CD14-positive monocyte (primary cell): ENCODE results near the gene LIN7B. TPM values are rescaled to one million over a fixed set of nuclear protein-coding genes. Genes with fewer than 3 reads are reported as not detected.

Experiments used
- DNase-seq, 3 donors: peaks; one replicate each; pipeline ENCODE4 v3.0.0-alpha.2; 2011 to 2022
- H2AFZ ChIP-seq: 2 replicates; pipeline ENCODE4 v1.6.0; 2012; ENCODE audit warnings: mild to moderate bottlenecking, low read depth, low read length, inconsistent platforms; ENCODE audit not compliant: insufficient read depth, poor library complexity, severe bottlenecking
- H3K27ac ChIP-seq, 2 donors: 1 replicate in 1 of 2; 2 replicates in 1 of 2; pipeline ENCODE4 v1.5.1; 2012 to 2013; ENCODE audit warnings: low read length in 2 of 2, control low read depth in 1 of 2, inconsistent platforms in 1 of 2, low read depth in 1 of 2, mild to moderate bottlenecking in 1 of 2
- H3K27me3 ChIP-seq, 2 donors: one replicate each; pipeline versions ENCODE4 v1.6.0 to v1.6.1; 2011 to 2013; ENCODE audit warnings: low read length in 2 of 2; ENCODE audit not compliant: control insufficient read depth in 2 of 2, insufficient read depth in 2 of 2
- H3K36me3 ChIP-seq, 2 donors: replicated peaks in 1 of 2; 1 replicate in 1 of 2; 2 replicates in 1 of 2; pipeline versions ENCODE4 v1.5.1 to v1.6.1; 2012 to 2013; ENCODE audit warnings: low read length in 2 of 2, control low read depth in 1 of 2, inconsistent platforms in 1 of 2, mild to moderate bottlenecking in 1 of 2; ENCODE audit not compliant: insufficient read depth in 2 of 2, control insufficient read depth in 1 of 2
- H3K4me1 ChIP-seq, 2 donors: 1 replicate in 1 of 2; 2 replicates in 1 of 2; pipeline versions ENCODE4 v1.5.1 to v1.6.1; 2012 to 2013; ENCODE audit warnings: low read length in 2 of 2, control low read depth in 1 of 2, inconsistent platforms in 1 of 2, mild to moderate bottlenecking in 1 of 2, moderate library complexity in 1 of 2; ENCODE audit not compliant: insufficient read depth in 2 of 2, control insufficient read depth in 1 of 2
- H3K4me2 ChIP-seq: replicated peaks from 2 replicates; pipeline ENCODE3; 2012; ENCODE audit warnings: low read length, moderate library complexity, mild to moderate bottlenecking; ENCODE audit not compliant: poor library complexity, severe bottlenecking; ENCODE audit errors: extremely low read depth
- H3K4me3 ChIP-seq, 3 experiments: fragments of 200-600 bp in 1 of 3; sonication (generic) in 1 of 3; replicated peaks in 1 of 3; 1 replicate in 2 of 3; 2 replicates in 1 of 3; pipeline ENCODE4 v1.5.1; 2011 to 2013; ENCODE audit warnings: low read length in 3 of 3, mild to moderate bottlenecking in 3 of 3, control low read depth in 2 of 3, low read depth in 2 of 3, inconsistent platforms in 1 of 3, moderate library complexity in 1 of 3
- H3K79me2 ChIP-seq: 2 replicates; pipeline ENCODE4 v1.6.0; 2012; ENCODE audit warnings: mild to moderate bottlenecking, control low read depth, inconsistent platforms, low read length, moderate library complexity; ENCODE audit not compliant: insufficient read depth
- H3K9ac ChIP-seq: 2 replicates; pipeline ENCODE4 v1.6.0; 2017; ENCODE audit warnings: low read length, mild to moderate bottlenecking; ENCODE audit not compliant: insufficient read depth, poor library complexity, severe bottlenecking
- H3K9me3 ChIP-seq, 2 donors: replicated peaks in 1 of 2; 1 replicate in 1 of 2; 2 replicates in 1 of 2; pipeline versions ENCODE4 v1.5.1 to v1.6.1; 2012 to 2013; ENCODE audit warnings: low read length in 2 of 2, control low read depth in 1 of 2; ENCODE audit not compliant: control insufficient read depth in 1 of 2, insufficient read depth in 1 of 2
- H4K20me1 ChIP-seq: 2 replicates; pipeline ENCODE4 v1.6.0; 2012; ENCODE audit warnings: mild to moderate bottlenecking, low read length, control low read depth, moderate library complexity; ENCODE audit not compliant: insufficient read depth
- H3K27ac Mint-ChIP-seq, 7 donors: one replicate each; pipeline ENCODE4 v1.8.0; 2020; ENCODE audit warnings: mild to moderate bottlenecking in 7 of 7, mixed read lengths in 7 of 7, moderate library complexity in 6 of 7, inconsistent platforms in 2 of 7
- H3K27me3 Mint-ChIP-seq, 3 donors: one replicate each; pipeline ENCODE4 v1.8.0; 2021 to 2022; ENCODE audit warnings: low read depth in 3 of 3, mild to moderate bottlenecking in 3 of 3, mixed read lengths in 3 of 3, moderate library complexity in 3 of 3, inconsistent platforms in 1 of 3
- H3K36me3 Mint-ChIP-seq, 2 donors: one replicate each; pipeline ENCODE4 v1.8.0; 2020; ENCODE audit warnings: mixed read lengths in 2 of 2, inconsistent platforms in 1 of 2, mild to moderate bottlenecking in 1 of 2
- H3K4me1 Mint-ChIP-seq: one replicate; pipeline ENCODE4 v1.8.0; 2020; ENCODE audit warnings: mild to moderate bottlenecking, mixed read lengths
- H3K4me3 Mint-ChIP-seq, 2 donors: one replicate each; pipeline ENCODE4 v1.8.0; 2020; ENCODE audit warnings: mild to moderate bottlenecking in 2 of 2, mixed read lengths in 2 of 2, moderate library complexity in 1 of 2
- H3K9me3 Mint-ChIP-seq, 7 donors: one replicate each; pipeline ENCODE4 v1.8.0; 2020 to 2022; ENCODE audit warnings: mixed read lengths in 7 of 7, mild to moderate bottlenecking in 6 of 7, moderate library complexity in 6 of 7, inconsistent platforms in 2 of 7
- WGBS: methylation state at CpG from one replicate; pipeline ENCODE4 v1.1.5; 2013; ENCODE audit warnings: missing lambda C conversion rate; ENCODE audit not compliant: insufficient coverage; 5-methylcytosine and 5-hydroxymethylcytosine counted together
- intact Hi-C, 2 donors: fragments of 100-400 bp; cut with micrococcal nuclease; formaldehyde crosslinking; loops; one replicate each; pipeline versions ENCODE4 v1.15.0 to v1.15.1; 2023
- polyA plus RNA-seq, 3 donors: library from polyadenylated mRNA; depleted of rRNA in 1 of 3; unstranded in 2 of 3; stranded (reverse) in 1 of 3; fragments of 300-500 nt in 2 of 3; fragments of >200 nt in 1 of 3; fragmentation: Illumina TruSeq in 2 of 3; gene quantifications; 1 replicate in 2 of 3; 2 replicates in 1 of 3; pipeline ENCODE4 v1.2.3, GENCODE V29; 2012 to 2021
- TF ChIP-seq, protein P1 (sequence below): fragments of 200-600 bp; IDR thresholded peaks from one replicate; pipeline ENCODE4 v1.8.0; 2022; ENCODE audit warnings: antibody characterized with exemption, mild to moderate bottlenecking

LIN7B gene
- polyA plus RNA-seq, 3 donors = 4.1 to 9.2 (median 4.2) TPM

DNA sequence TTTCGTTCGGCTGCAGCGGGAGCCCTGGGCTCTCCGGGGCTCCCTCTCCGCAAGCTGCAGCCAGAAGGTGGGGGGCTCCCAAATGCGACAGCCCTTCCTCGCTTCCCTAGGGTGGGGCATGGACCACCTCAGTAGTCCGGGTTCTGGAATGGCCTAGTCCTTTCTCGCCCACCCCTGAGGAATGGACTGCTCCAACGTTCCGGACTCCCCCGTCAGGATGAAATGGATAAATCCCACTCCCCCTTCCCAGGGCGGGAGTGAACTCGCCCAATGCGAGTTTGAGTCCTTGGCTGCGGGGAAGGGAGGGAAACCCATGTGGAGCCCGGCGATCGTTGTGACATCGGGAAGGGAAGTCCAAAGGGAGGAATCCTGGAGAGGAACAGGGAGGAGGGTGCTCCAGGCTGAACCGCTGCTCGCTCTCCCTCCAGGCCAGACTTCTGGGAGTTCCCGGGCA lies 35.5 kb downstream of the LIN7B start:
- Histone ChIP-seq H3K4me2 (peak overlapping the region; percentile 87), H4K20me1 (no peaks in the 10 kb centered on the region), H2AFZ (peak overlapping the region; percentile 86), H3K4me3 (peak overlapping the region; percentile 40 to 79 (median 59)), H3K9me3 (peaks cover 22 to 30% of the 10 kb centered on the region in 2 donors), H3K9ac (peak overlapping the region; percentile 45), H3K79me2 (no peaks in the 10 kb centered on the region), H3K36me3 (no peaks in the 10 kb centered on the region), H3K27ac (no peak overlapping the region), H3K27me3 (peaks cover 13 to 55% of the 10 kb centered on the region in 2 donors), H3K4me1 (peaks cover 39 to 54% of the 10 kb centered on the region in 2 donors)
- Mint-ChIP-seq H3K27me3 (peaks cover 71 to 84% (median 74%) of the 10 kb centered on the region in 3 donors), H3K36me3 (peaks cover 3 to 4% of the 10 kb centered on the region in 2 donors), H3K9me3 (peaks cover 14 to 39% (median 28%) of the 10 kb centered on the region in 7 donors), H3K4me1 (peaks cover 45% of the 10 kb centered on the region), H3K27ac (peak overlapping the region in 2 of 7 donors; percentile 20 to 25), H3K4me3 (peak overlapping the region; percentile 79 to 93)
- intact Hi-C loops = loop anchor here (5.0 kb wide), 3 partner anchors 37 to 58 kb away; partner anchors contain the start of gene LIN7B (in 1 of the 2)
- TF ChIP-seq, protein P1, sequence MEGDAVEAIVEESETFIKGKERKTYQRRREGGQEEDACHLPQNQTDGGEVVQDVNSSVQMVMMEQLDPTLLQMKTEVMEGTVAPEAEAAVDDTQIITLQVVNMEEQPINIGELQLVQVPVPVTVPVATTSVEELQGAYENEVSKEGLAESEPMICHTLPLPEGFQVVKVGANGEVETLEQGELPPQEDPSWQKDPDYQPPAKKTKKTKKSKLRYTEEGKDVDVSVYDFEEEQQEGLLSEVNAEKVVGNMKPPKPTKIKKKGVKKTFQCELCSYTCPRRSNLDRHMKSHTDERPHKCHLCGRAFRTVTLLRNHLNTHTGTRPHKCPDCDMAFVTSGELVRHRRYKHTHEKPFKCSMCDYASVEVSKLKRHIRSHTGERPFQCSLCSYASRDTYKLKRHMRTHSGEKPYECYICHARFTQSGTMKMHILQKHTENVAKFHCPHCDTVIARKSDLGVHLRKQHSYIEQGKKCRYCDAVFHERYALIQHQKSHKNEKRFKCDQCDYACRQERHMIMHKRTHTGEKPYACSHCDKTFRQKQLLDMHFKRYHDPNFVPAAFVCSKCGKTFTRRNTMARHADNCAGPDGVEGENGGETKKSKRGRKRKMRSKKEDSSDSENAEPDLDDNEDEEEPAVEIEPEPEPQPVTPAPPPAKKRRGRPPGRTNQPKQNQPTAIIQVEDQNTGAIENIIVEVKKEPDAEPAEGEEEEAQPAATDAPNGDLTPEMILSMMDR = no peak
- WGBS = under 1% methylated on average over 15 of the region's 23 CpGs
- no peak for DNase-seq

DNA sequence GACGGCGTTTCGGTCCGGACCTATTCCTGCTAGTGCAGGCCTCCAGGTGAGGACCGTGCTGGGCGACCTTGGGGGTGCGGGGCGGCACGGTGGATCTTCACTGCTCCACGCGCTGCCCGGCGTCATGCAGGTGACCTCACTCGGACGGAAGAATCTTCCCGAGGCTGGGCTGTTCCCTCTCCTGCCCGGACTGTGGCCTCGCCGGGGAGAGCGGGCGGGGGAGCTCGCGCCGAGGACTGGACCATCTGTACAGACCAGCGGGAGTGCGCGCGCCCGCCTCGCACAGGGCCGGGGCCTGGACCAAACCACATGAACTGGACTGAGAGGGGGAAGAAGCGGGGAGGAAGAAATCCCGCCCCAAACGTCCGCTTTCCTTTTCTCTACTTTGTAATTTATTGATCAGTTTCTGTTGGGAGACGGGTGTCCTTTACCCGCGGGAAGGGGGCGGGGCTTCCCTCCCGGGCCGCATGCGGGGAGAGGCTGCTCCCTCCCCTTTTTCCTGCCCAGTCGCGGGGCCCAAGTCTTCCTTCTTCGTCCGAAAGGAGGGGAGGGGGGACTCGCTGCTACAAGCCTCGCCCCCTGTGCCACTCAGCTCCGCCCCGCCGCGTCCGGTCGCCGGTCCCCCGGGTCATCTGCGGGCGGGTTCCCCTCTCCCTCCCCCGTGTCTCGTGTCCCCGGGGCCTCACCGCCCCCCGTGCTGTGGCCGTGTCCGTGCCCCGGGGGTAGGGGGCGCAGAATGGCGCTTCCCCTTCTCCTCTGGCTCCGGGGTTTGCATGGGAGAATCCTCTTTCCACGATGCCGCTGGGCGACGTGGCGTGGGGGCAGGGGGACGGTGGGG lies 36.2 kb downstream of the LIN7B start:
- H3K9ac ChIP-seq = peak overlapping the region; percentile 45
- Mint-ChIP-seq H3K4me1 (peaks cover 49% of the 10 kb centered on the region), H3K9me3 (peaks cover 14 to 39% (median 28%) of the 10 kb centered on the region in 7 donors), H3K36me3 (peaks cover 3 to 4% of the 10 kb centered on the region in 2 donors), H3K27me3 (peaks cover 72 to 89% (median 75%) of the 10 kb centered on the region in 3 donors), H3K27ac (peak overlapping the region in 3 of 7 donors; percentile 20 to 71 (median 63)), H3K4me3 (peak overlapping the region; percentile 79 to 93)
- 0% methylated on average over 54 of the region's 75 CpGs for WGBS
- no peaks in the 10 kb centered on the region for H4K20me1 ChIP-seq
- H3K36me3 ChIP-seq = no peaks in the 10 kb centered on the region
- peak overlapping the region; percentile 86 for H2AFZ ChIP-seq
- H3K27ac ChIP-seq = no peak overlapping the region
- TF ChIP-seq, protein P1 = no peak
- intact Hi-C loops = loop anchor here in 1 of 2 donors (5.0 kb wide), 1 partner anchor 57 kb away; no protein-coding TSS in a partner anchor
- H3K9me3 ChIP-seq = peaks cover 22 to 30% of the 10 kb centered on the region in 2 donors
- H3K4me3 ChIP-seq = peak overlapping the region; percentile 40 to 79 (median 59)
- H3K27me3 ChIP-seq = peaks cover 13 to 58% of the 10 kb centered on the region in 2 donors
- peaks cover 39 to 61% of the 10 kb centered on the region in 2 donors for H3K4me1 ChIP-seq
- peak; percentile 39 to 66 (median 57) for DNase-seq
- peak overlapping the region; percentile 87 for H3K4me2 ChIP-seq
- no peaks in the 10 kb centered on the region for H3K79me2 ChIP-seq
